Measurements from ENCODE around the gene EXOC1. TPM values are rescaled to one million over a fixed set of nuclear protein-coding genes. Genes with fewer than 3 reads are reported as not detected.

Gene EXOC1
- total RNA-seq, 2 experiments from 2014 or later, result 23.7 to 33.5 TPM

DNA sequence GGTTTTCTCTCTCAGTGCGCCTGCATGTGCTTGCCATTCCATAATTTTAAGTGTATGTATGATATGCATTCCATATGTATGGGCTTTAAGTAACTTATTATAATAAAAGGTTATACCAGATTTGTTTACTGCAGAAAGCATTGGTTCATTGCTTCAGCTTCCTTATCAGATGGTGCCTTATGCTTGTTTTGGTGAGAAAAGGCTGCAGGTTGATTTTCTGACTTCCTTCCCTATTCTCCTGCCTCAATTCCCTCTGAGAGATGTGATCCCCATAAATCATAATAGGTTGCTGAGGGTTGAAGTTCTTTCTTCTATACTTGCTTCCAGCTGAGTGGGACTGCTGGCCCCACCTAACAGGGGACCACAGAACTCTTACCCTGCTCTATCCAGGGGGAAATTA, 85.0 kb downstream of the EXOC1 start:
- intact Hi-C loops (cut with micrococcal nuclease; ENCODE audit: unreplicated experiment), result no loop called here
- Histone ChIP-seq H3K9me2 (ENCODE audit: insufficient read depth, low read length) (no peaks in the 10 kb centered on the region), H4K20me1 (ENCODE audit: insufficient read depth, low read length) (no peaks in the 10 kb centered on the region), H3K27ac (ENCODE audit: low read depth, low read length, poor library complexity, severe bottlenecking) (no peak overlapping the region), H3K4me3 (ENCODE audit: low read depth, low read length, poor library complexity, severe bottlenecking) (no peak overlapping the region), H3K79me2 (ENCODE audit: insufficient read depth, low read depth, low read length) (no peaks in the 10 kb centered on the region), H2AFZ (ENCODE audit: low read length) (no peak overlapping the region), H3K36me3 (ENCODE audit: insufficient read depth, low read length) (peaks cover 12% of the 10 kb centered on the region; the same call in 1 of the 2 replicates), H3K9me3 (ENCODE audit: low read length) (peaks cover 32% of the 10 kb centered on the region), H3K4me2 (ENCODE audit: low read length) (no peak overlapping the region), H3K4me1 (ENCODE audit: insufficient read depth, low read length, poor library complexity, severe bottlenecking) (no peaks in the 10 kb centered on the region)
- ChIA-PET POLR2A (interaction anchor here (2.0 kb wide), 1 partner anchor 9 kb away, joined by 7 read pairs; no protein-coding TSS in a partner anchor), CTCF (ENCODE audit: unreplicated experiment) (interaction anchor here (1.4 kb wide), 1 partner anchor 9 kb away, joined by 3 read pairs; no protein-coding TSS in a partner anchor)
- no TSS peak for BruUV-seq (replicated peaks)
- no peak for TF ChIP-seq EZH2phosphoT487 (IDR thresholded peaks at IDR 0.05; ENCODE audit: borderline replicate concordance, low read depth, low read length)
- TF ChIP-seq CTCF (conservative IDR thresholded peaks at IDR 0.05; ENCODE audit: low read length), result no peak
- DNase-seq (ENCODE audit: low spot score), result no peak

- peaks cover 31% of the 10 kb centered on the region for H3K9me3 ChIP-seq (ENCODE audit: low read length)
- DNase-seq (ENCODE audit: low spot score), result no peak
- ChIA-PET POLR2A (interaction anchor here (0.6 to 2.0 kb wide), 5 partner anchors 8 to 230 kb away, joined by 3 to 7 read pairs (median 3); no protein-coding TSS in a partner anchor), CTCF (ENCODE audit: unreplicated experiment) (no interaction called here)
- H2AFZ ChIP-seq (ENCODE audit: low read length), result no peak overlapping the region
- no peaks in the 10 kb centered on the region for H3K79me2 ChIP-seq (ENCODE audit: insufficient read depth, low read depth, low read length)
- H3K9me2 ChIP-seq (ENCODE audit: insufficient read depth, low read length), result no peaks in the 10 kb centered on the region
- intact Hi-C loops (cut with micrococcal nuclease; ENCODE audit: unreplicated experiment), result no loop called here
- no peak overlapping the region for H3K4me2 ChIP-seq (ENCODE audit: low read length)
- H3K4me3 ChIP-seq (ENCODE audit: low read depth, low read length, poor library complexity, severe bottlenecking), result no peak overlapping the region
- H4K20me1 ChIP-seq (ENCODE audit: insufficient read depth, low read length), result no peaks in the 10 kb centered on the region
- no peak overlapping the region for H3K27ac ChIP-seq (ENCODE audit: low read depth, low read length, poor library complexity, severe bottlenecking)
- TF ChIP-seq EZH2phosphoT487 (IDR thresholded peaks at IDR 0.05; ENCODE audit: borderline replicate concordance, low read depth, low read length), result no peak
- no peak for TF ChIP-seq CTCF (conservative IDR thresholded peaks at IDR 0.05; ENCODE audit: low read length)
- no peaks in the 10 kb centered on the region for H3K4me1 ChIP-seq (ENCODE audit: insufficient read depth, low read length, poor library complexity, severe bottlenecking)
- BruUV-seq (replicated peaks), result no TSS peak
- peaks cover 12% of the 10 kb centered on the region; the same call in 1 of the 2 replicates for H3K36me3 ChIP-seq (ENCODE audit: insufficient read depth, low read length)
Measured at GRCh38 chr4:55939421-55939820, 86.0 kb downstream of the EXOC1 start.

GRCh38 chr4:55941881-55942396, 88.5 kb downstream of the EXOC1 start:
- H3K4me2 ChIP-seq (ENCODE audit: low read length), result no peak overlapping the region
- H3K36me3 ChIP-seq (ENCODE audit: insufficient read depth, low read length), result peaks cover 12% of the 10 kb centered on the region; the same call in 1 of the 2 replicates
- H3K4me1 ChIP-seq (ENCODE audit: insufficient read depth, low read length, poor library complexity, severe bottlenecking), result peaks cover 18% of the 10 kb centered on the region
- POLR2A ChIA-PET, result interaction anchor here (0.8 to 2.4 kb wide), 3 partner anchors 10 to 41 kb away, joined by 4 to 8 read pairs (median 4); no protein-coding TSS in a partner anchor
- TF ChIP-seq EZH2phosphoT487 (IDR thresholded peaks at IDR 0.05; ENCODE audit: borderline replicate concordance, low read depth, low read length), result no peak
- no peak for TF ChIP-seq CTCF (conservative IDR thresholded peaks at IDR 0.05; ENCODE audit: low read length)
- H2AFZ ChIP-seq (ENCODE audit: low read length), result no peak overlapping the region
- CTCF ChIA-PET (ENCODE audit: unreplicated experiment), result no interaction called here
- intact Hi-C loops (cut with micrococcal nuclease; ENCODE audit: unreplicated experiment), result no loop called here
- no peaks in the 10 kb centered on the region for H3K79me2 ChIP-seq (ENCODE audit: insufficient read depth, low read depth, low read length)
- no peak for DNase-seq (ENCODE audit: low spot score)
- BruUV-seq (replicated peaks), result no TSS peak
- H3K9me2 ChIP-seq (ENCODE audit: insufficient read depth, low read length), result no peaks in the 10 kb centered on the region
- H3K27ac ChIP-seq (ENCODE audit: low read depth, low read length, poor library complexity, severe bottlenecking), result no peak overlapping the region
- no peaks in the 10 kb centered on the region for H4K20me1 ChIP-seq (ENCODE audit: insufficient read depth, low read length)
- peaks cover 21% of the 10 kb centered on the region; the same call in 1 of the 2 replicates for H3K9me3 ChIP-seq (ENCODE audit: low read length)
- H3K4me3 ChIP-seq (ENCODE audit: low read depth, low read length, poor library complexity, severe bottlenecking), result no peak overlapping the region
